ENCODE data around the gene LGR4. TPM values are rescaled to one million over a fixed set of nuclear protein-coding genes. Genes with fewer than 3 reads are reported as not detected.

Gene LGR4
- total RNA-seq, 1 experiment from 2014 or later = 99.2 TPM

GRCh38 chr11:27456795-27457329 lies 15.7 kb downstream of the LGR4 start:
- Mint-ChIP-seq H3K4me3 (no peak overlapping the region), H3K36me3 (ENCODE audit: insufficient read depth in 1 of 3, low read depth in 3 of 3) (peaks cover 19 to 62% (median 30%) of the 10 kb centered on the region in 3 experiments), H3K9me3 (peaks cover 19% of the 10 kb centered on the region in 2 experiments), H3K27ac (peak overlapping the region in 2 of 3 experiments; percentile 2 to 17; a peak in 2 of 7 replicates), H3K4me1 (peaks cover 72 to 85% of the 10 kb centered on the region in 2 experiments), H3K27me3 (ENCODE audit: low read depth) (no peaks in the 10 kb centered on the region)
- Histone ChIP-seq H3K79me2 (ENCODE audit: insufficient read depth, low read length) (peaks cover 28% of the 10 kb centered on the region; the same call in 1 of the 2 replicates), H4K91ac (ENCODE audit: insufficient read length, low read depth, low read length) (no peak overlapping the region), H2BK120ac (ENCODE audit: low read depth, low read length, poor library complexity, severe bottlenecking) (no peak overlapping the region), H2BK20ac (ENCODE audit: low read depth, low read length, poor library complexity, severe bottlenecking) (no peak overlapping the region), H3K4me2 (ENCODE audit: insufficient read depth, insufficient read length, low read length) (no peak overlapping the region), H3K56ac (ENCODE audit: insufficient read length, low read depth, low read length) (no peak overlapping the region), H2BK12ac (ENCODE audit: insufficient read length, low read depth, low read length) (no peak overlapping the region), H4K8ac (replicated peaks; ENCODE audit: insufficient read length, low read depth, low read length) (no peak overlapping the region), H2AFZ (ENCODE audit: low read length) (no peak overlapping the region), H3K23ac (ENCODE audit: insufficient read length, low read depth, low read length) (no peak overlapping the region), H3K4ac (ENCODE audit: low read depth, low read length) (no peak overlapping the region), H3T11ph (ENCODE audit: low read length) (no peak overlapping the region), H3K4me1 (ENCODE audit: insufficient read depth, low read length) (peaks cover 3% of the 10 kb centered on the region), H3K9ac (ENCODE audit: extremely low read depth, insufficient read length, low read length) (no peak overlapping the region), H3K23me2 (ENCODE audit: insufficient read length, low read depth, low read length, poor library complexity, severe bottlenecking) (no peaks in the 10 kb centered on the region), H3K18ac (ENCODE audit: insufficient read length, low read depth, low read length) (no peak overlapping the region), H3K9me3 (ENCODE audit: control insufficient read depth, low read depth, low read length) (no peaks in the 10 kb centered on the region), H3K79me1 (ENCODE audit: insufficient read depth, low read depth, low read length, poor library complexity, severe bottlenecking) (peaks cover 15% of the 10 kb centered on the region), H2BK5ac (ENCODE audit: insufficient read length, low read length) (no peak overlapping the region), H2AK5ac (ENCODE audit: insufficient read length, low read length) (no peak overlapping the region), H3K27ac (ENCODE audit: insufficient read length, low read depth, low read length) (no peak overlapping the region), H2BK15ac (ENCODE audit: low read depth, low read length) (no peak overlapping the region), H3K27me3 (ENCODE audit: insufficient read depth, low read length) (no peaks in the 10 kb centered on the region), H3K14ac (ENCODE audit: insufficient read depth, low read length) (no peak overlapping the region), H4K5ac (ENCODE audit: insufficient read length, low read depth, low read length) (no peak overlapping the region), H4K20me1 (ENCODE audit: control insufficient read depth, insufficient read depth, insufficient read length) (no peaks in the 10 kb centered on the region)
- no peak for DNase-seq
- no peak for TF ChIP-seq CTCF (conservative IDR thresholded peaks at IDR 0.05)

All from H9 (cell line).